HG02759 (cell line): ENCODE data around the gene NCOR2.

ENCODE experiments used
- ATAC-seq: cut with Tn5 transposase; IDR thresholded peaks from one replicate; pipeline ENCODE4 v1.9.1; 2021; ENCODE audit warnings: mild to moderate bottlenecking, moderate library complexity; ENCODE audit not compliant: unreplicated experiment

NCOR2 gene

DNA sequence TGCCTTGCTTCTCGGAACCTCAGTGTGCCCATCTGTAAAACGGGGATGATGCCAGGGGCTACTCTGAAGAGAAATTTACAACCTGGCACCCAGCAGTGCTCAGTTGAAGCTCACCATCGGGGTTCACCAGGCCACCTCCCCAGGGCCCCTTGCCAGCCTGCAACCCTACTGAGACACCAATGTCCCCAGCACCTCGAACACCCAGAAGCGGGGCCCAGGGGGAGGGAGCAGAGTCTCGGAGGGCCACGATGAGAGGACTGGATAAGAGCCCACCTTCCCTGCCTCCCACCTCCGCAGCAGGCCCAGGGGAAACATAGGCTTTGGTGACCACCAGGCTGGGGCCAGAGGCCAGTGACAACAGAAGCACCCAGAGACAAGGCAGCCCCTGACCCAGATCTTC is 22.4 kb downstream of the NCOR2 start:
- no peak for ATAC-seq

DNA sequence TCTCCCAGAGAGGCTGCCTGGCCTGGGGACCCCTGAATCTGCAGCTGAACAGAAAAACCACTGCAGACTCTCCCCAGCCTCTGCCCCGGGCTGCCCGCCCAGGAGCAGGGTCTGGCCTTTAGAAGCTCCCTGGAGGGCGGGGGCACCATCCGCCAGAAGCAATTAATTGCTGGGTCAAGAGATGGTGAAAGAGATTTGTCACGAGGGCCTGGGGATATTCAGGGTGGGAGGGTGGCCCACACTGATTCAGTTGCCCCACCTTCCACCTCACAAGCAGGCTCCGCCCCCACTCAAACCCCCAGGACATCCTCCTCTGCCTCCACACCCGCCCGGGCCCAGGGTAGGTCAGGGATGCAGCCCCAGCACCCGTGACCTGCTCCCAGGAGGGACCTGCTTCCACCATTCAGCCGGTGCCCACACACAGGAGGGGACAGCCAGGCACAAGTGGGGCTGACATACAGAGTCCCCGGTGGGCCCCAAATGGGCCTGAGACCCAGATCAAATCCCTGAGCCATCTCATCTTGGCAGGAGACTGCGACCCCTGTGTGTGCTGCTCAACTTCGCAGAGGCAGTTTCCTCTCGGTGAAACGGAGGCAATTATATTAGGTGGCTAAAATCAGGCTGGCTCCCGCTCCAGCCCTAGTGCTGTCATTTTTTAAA is 23.0 kb downstream of the NCOR2 start:
- ATAC-seq: no peak

DNA sequence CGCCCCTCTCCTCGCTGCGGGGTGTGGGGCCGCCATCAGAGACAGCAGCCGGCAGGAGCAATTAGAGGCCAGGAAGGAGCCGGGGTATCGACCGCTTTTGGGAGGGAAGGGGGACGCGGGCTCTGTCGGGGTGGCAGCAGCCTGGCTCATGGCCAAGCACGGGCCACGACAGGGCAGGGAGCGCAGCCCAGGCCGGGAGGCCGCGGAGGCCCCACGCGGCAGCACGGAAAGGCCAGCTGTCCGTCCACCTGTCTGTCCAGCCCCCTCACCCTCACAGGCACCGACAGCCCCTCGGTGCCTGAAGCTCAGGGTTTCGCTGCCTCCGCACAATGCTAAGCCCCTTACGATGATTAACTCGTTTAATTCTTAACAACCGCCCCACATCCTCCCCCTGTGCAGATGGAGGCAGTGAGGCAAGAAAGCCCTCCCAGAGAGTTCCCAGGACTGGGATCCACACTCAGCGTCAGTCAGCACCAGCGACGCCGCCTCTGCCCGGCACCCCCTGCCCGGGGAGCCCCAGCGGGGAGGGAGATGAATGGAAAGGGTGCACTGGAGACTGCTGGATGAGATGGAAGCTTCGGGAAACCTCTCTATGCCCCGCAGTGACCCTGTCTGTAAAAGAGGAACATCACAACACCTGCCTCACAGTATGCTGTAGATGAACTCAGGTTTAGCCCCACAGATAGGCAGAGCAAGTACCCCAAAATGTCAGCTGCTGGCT is 23.7 kb downstream of the NCOR2 start:
- ATAC-seq: no peak

DNA sequence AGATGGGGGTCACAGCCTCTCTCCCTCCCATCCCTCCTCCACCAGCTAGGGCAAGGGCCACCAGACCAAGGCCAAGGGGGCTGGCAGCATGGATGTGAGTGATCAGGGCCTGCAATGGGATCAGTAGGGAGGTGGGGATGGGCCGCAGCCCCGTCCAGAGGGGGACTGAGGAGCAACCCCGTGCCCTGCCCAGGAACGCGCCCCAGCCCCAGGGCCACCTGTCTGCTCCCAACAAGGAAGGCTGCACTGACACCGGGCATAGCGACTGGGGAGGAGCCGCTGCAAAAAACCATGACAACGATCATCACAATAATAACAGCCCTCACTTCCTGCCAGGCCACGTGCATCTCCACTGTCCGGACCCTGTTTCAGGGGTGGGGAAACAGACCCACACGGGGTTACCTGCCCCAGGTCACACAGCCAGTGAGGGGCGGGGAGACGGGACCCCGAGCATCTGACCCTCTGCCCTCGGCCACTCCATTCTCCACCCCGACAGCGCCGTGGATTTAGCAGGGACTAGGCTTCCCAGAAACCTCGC is 24.3 kb downstream of the NCOR2 start:
- ATAC-seq: no peak

DNA sequence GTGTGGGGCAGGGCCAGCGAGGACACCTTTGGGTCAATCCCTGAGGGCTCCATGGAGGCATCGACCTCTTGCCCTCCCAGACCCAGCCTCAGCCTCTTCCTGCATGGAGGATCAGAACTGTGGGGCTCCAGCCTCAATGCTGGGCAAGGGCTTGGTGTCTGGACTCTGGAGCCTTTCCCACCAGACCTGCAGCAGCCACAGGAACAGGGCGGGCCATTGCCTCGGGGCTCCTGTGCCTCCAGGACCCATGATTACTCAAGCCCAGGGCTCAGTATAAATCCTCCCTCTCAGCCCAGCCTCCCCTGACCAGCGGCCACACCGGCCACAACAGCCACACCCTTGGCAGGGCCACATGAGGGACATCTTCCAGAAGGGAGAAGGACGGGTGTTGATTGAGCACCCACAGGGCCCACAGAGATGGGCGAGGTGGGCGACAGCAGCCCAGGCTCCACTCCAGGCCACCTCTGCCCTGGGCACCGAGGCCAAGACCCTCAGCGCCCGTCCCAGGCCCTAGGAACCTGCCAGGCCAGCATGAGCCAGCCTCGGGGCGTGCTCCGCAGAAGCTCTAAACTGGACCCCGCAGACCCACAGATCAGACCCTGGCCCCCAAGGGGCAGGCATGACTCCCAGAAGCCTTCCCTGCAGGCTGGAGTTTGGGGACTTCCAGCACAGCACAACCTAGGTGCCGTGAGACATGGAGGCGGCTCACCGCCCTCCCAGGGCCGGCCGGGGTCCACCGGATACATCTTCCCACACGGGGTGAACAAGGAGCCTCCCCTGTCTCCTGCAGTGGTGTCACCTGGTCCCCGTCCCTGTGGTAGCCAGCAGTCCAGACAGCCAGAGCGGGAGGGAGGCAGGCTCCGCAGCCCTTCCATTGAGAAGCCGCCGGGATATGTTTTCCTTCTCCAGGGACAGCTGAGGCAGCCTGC is 25.1 kb downstream of the NCOR2 start:
- no peak for ATAC-seq

DNA sequence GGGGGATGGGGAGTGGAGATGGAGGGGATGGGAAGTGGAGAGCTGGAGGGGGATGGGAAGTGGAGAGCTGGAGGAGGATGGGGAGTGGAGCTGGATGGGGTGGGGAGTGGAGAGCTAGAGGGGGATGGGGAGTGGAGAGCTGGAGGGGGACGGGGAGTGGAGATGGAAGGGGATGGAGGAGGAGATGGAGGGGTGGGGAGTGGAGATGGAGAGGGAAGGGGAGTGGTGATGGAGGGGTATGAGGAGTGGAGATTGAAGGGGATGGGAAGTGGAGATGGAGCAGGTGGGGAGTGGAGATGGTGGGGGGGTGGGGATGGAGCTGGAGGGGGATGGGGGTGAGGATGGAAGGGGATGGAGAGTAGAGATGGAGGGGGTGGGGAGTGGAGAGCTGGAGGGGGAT is 26.1 kb downstream of the NCOR2 start:
- no peak for ATAC-seq

DNA sequence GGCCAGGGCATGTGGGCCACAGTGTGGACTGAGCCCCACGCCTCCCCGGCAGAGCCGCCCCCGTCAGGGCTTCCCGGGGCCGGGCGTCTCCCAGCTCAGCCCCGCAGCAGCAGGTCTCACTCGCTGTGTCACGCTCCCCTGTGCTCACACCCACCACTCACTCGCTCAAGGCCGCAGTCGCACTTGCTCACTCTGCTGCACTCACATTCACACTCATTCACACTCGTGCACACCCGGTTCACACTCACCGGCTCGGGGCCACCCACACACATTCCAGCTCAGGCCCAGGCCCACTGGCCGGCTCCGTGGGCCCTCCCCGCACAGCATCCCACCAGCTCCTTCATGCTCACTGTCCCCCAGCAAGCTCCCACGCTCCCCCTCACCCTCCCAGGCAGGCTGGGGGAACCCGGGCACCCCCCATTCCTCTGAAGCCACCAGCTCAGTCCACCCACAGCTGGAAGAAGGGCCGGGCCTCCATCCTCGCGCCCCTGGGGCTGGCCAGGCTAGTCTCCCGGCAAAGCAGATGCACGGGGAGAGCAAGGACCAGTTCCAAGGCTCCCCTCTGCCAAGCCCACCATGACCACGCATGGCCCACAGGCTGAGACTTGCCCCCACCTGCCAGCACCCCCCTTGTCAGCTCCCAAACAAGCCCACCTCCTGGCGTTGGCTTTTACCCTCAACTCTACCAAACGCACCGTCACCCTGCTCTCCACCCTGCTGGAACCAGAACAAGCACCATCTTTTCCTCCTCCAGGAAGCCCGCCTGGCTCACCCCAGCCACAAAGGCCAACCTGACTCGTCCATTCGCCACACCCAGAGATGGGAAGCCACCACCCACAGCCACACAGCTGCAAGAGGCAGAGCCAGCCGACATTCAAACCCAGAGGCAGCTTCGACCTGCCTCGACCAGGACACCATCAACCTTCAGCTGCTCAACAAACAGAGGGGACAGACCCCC is 28.0 kb downstream of the NCOR2 start:
- no peak for ATAC-seq

DNA sequence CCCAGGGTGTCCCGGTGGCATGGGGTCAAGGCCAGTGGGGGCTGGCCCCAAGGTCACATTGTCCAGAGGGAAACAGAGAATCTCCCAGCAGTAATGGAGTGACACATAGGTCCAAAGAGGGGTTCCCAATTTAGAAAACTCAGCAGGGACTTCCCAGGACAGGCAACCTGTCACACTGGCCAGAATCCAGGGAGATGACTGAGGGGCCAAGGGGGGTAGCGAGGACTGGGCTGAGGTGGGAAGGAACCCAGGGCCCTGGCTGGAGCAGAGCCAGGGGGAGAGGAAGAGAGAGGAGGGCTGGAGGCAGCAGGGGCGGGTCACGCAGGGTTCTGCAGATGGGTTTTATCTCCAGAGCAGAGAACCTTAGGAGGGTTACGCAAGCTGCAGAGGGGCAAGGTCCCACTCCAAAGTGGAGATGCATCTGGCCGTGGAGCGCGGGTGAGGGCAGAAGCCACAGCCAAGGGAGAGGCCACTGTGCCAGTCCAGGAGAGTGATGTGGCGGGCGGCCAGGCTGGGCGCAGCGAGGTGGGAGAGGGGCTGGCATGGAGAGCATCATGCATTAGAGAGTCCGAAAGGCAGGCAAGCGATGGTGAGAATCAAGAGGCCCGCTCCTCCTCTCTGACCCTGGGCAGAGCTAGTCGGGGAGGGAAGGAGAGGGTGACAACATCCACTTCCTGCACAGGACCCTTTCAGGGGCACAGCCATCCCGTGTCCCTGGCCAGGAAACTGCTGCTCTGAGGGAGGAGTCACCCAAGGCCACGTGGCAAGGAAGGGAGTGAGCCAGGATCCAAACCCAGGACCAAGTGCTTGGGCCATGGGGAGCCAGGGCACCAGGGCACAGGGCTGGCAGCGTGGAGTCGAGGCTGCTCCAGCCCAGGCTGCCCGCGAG is 29.0 kb downstream of the NCOR2 start:
- ATAC-seq: no peak

DNA sequence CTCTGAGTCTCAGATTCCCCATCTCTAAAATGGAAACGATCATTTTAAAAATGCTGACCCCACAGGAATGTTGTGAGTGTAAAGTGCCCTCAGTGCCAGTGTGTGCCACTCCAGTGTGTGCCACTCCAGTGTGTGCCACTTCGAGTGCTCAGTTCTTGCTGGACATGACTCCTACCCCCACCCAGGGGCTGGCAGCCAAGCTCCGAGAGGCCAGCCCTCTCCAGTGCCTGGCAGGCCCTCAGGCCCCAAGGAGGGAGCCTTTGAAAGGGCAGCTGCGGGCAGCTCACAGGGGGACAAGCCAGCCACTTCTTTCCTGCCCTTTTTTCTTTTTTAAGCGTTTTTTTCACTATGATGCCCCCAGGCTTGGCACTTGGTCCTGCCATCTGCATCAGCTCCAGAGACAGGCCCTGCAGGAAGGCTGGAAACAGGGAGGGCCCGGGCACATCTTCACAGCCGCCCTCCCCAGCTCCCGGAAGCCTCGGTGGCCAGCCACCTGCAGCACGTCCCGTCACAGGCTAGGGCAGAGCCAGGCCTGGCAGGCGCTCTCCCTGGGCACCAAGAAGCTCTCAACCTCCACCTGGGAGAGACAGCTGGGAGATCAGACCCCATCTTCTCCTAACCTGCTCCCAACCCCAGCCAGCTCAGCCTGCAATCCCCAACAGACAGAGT is 29.8 kb downstream of the NCOR2 start:
- ATAC-seq: no peak

DNA sequence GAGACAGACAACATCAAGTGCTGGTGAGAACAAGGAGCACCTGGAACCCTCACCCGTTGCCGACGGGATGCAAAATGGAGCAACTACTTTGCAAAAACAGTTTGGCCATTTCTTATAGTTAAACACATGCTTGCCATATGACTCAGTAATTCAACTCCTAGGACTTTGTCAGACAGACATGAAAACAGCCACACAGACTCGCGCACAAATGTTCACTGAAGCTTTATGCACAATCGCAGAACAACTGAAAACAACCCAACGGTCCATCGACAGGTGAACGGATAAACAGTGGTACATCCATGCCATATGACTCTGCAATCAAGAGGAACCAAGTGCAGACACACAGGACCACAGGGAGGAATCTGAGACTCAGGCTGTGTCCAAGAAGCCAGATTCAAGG is 30.8 kb downstream of the NCOR2 start:
- ATAC-seq: no peak

DNA sequence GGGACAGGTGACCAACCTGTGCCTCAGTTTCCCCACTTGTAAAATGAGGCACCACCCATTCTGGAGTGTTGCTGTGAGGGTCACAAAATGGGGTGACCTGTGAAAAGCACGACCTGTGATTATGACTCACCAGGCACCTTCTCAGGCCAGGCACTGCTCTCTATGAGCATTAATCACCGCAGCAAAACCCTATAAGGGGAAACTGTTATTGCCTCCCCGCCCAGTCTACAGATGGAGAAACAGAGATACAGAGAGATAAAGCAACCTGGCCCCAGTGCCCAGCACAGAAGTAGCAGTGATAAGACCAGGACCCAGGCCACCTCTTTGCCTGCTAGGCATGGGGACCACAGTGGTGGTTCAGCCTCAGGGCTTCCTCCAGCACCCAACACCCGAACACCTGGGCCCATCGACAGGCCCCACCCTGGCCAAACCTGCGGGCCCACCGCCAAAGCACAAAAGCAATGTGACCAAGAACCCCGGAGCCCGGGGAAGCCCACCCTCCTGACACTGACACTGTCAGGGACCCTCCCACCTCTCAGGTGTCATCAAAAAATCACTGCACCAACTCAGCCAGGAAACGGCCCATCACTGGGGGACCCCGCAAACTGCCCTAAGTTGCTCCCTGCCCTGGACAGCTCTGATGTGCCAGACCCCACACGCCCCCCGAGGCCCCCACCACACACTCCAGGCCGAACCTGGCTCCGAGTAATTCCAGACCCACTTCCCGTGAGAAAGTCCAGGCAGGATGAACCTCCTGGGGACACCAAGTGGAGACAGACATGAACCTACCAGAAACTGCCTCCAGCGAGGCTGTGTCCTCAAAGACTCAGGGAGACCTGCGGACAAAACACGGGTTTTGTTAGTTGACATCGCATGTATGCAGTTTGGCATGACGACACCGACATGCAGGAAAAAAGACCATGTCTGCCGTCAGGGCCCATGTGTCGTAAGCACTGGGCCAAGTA is 32.4 kb downstream of the NCOR2 start:
- ATAC-seq: no peak

DNA sequence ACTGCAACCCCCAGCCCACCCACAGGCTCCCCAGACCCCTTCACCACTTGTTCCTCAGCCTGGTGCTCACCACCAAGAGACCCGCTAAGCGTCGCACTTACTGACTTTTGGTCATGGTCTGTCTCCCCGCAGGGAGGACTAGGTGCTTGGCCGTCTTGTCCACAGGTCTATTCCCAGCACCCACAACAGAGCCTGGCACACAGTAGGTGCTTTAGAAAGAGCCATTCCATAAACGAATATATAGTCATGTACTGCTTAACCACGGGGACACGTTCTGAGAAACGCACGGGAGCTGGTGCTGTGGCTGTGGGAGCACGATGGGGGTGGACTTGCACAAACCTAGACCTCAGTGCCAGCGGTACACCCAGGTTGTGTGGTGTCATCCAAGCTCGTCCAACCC is 34.0 kb downstream of the NCOR2 start:
- no peak for ATAC-seq

DNA sequence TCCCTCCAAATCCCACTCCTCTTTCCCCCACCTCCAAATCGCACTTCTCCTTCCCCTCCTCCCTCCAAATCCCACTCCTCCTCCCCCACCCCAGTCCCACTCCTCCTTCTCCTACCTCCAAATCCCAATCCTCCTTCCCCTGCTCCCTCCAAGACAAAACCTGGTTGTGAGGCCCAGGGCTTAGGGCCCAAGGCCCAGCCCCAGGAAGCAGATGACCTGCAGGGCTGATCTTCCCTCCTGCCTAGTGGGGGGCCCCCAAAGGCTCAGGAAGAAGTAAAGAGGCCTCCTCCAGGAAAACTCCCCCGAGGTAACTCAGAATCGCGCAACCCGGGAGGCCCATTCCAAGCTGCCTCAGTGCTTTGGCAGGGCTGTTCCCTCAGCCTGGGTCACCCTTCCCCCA is 34.4 kb downstream of the NCOR2 start:
- ATAC-seq: no peak

DNA sequence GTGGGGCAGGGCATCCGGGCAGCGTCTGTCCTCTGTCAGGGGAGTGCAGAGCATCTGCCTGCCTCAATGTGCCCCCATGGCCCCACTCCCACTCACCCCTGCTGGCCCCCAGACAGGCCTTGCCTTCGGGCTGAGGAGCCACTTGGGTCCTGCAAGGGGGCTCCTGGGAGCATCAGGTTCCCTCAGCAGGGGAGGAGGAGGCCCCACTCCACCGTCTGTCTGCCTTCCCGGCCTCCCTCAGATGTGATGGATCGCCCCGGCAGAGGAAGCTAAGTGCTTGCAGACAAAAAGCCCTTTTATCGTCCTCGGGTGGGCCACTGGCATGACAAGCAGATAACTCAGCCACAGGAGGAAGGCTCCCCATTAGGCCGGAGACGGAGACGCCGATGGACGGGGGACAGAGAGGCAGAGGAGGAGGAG is 35.1 kb downstream of the NCOR2 start:
- no peak for ATAC-seq

DNA sequence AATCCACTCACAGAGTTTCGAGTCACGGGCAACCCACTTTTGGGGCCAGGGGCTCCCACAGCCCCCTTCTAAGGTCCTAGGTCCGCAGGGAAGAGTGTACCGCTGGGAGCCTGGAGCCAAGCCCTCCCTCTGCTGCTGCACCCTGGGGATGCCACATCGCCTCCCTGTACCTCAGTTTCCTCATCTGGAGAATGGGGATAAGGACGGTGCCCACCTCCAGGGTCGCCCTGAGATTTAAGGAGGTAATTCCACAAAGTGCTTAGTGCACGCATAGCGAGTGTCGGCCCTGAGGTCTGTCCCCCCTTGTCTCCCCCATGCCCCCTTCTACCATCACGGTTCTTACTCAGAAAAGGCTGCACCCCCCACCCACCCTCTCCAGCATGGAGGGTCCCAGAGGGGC is 35.5 kb downstream of the NCOR2 start:
- no peak for ATAC-seq

DNA sequence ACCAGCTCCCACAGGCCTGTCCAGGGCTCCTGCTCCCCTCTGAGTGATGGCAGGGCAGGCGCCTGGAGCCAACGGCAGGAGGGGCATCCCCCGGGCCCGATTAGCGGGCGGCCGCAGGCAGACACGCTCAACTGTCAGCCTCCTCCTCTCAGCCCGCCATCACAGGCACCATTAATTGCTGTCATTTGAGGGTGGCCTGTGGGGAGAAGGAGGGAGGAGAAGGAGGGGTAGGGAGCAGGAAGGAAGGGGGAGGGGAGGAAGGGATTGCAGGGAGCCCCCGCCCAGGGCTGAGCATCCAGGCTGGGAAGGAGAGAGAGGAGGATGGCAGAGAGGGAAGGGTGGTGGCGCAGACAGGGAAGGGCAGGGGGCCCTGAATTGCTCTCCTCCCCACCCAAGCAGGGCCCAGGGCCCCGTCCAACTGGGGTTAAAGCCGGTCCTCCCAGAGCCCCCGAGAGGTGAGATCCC is 36.1 kb downstream of the NCOR2 start:
- ATAC-seq: no peak

DNA sequence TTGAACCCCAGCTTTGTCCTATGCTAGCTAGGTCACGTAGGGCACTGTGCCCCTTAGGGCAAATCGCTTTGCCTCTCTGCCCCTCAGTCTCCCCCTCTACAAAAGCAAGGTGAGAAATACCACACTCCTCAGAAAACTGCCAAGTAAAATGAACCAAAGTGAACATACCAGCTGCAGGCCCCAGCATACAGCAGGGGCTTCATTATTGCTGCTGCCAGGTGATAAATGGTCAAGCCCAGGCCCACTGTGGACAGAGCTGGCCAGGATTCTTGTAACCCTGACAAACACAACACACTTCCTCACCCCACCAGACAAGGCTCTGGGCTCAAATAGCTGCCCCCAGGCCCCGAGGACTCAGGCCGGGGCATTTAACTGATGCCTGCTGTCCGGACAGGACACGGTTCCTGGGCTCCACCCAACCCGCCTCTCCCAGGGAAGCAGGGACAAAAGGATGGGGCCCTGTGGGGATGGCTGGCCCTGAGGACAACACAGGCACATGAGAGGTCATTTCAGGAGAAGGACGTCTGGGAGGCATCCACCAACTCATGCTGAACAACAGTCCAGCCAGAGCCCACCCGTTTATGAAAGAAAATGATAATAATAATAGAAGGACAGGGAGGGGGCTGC is 36.7 kb downstream of the NCOR2 start:
- ATAC-seq: no peak
